ENCODE data around the gene RCAN2.
A peak's percentile ranks its signal among the peaks of the same experiment; 100 is the strongest.

RCAN2 gene

GRCh38 chr6:46501136-46502089, 10.2 kb upstream of the RCAN2 start:
- in situ Hi-C loops (cut with HindIII; ENCODE audit: low sequenced_read_pairs): no loop called here
- TF ChIP-seq CTCF (IDR thresholded peaks at IDR 0.05; ENCODE audit: low read depth, low read length, missing control alignments): no peak
- H3K4me3 ChIP-seq (ENCODE audit: low read depth, low read length): no peak overlapping the region
- no peak for DNase-seq (ENCODE audit: low read depth)

- TF ChIP-seq CTCF (IDR thresholded peaks at IDR 0.05; ENCODE audit: low read depth, low read length, missing control alignments): no peak
- no peak for DNase-seq (ENCODE audit: low read depth)
- no peak overlapping the region for H3K4me3 ChIP-seq (ENCODE audit: low read depth, low read length)
- in situ Hi-C loops (cut with HindIII; ENCODE audit: low sequenced_read_pairs): no loop called here
Measured at GRCh38 chr6:46500382-46500781, 9.1 kb upstream of the RCAN2 start.

GRCh38 chr6:46491628-46492547, 639 bp upstream of the RCAN2 start:
- in situ Hi-C loops (cut with HindIII; ENCODE audit: low sequenced_read_pairs): no loop called here
- TF ChIP-seq CTCF (IDR thresholded peaks at IDR 0.05; ENCODE audit: low read depth, low read length, missing control alignments): peak; percentile 65
- no peak for DNase-seq (ENCODE audit: low read depth)
- peak overlapping the region; percentile 51 for H3K4me3 ChIP-seq (ENCODE audit: low read depth, low read length)

- DNase-seq (ENCODE audit: low read depth): no peak
- peak overlapping the region; percentile 51 for H3K4me3 ChIP-seq (ENCODE audit: low read depth, low read length)
- peak; percentile 38 for TF ChIP-seq CTCF (IDR thresholded peaks at IDR 0.05; ENCODE audit: low read depth, low read length, missing control alignments)
- in situ Hi-C loops (cut with HindIII; ENCODE audit: low sequenced_read_pairs): no loop called here
Measured at GRCh38 chr6:46490425-46491200, 636 bp downstream of the RCAN2 start.

GRCh38 chr6:46486181-46486580, 5.1 kb downstream of the RCAN2 start:
- no peak overlapping the region for H3K4me3 ChIP-seq (ENCODE audit: low read depth, low read length)
- DNase-seq (ENCODE audit: low read depth): no peak
- in situ Hi-C loops (cut with HindIII; ENCODE audit: low sequenced_read_pairs): no loop called here
- no peak for TF ChIP-seq CTCF (IDR thresholded peaks at IDR 0.05; ENCODE audit: low read depth, low read length, missing control alignments)
